22Rv1 (cell line): Measurements from ENCODE around the gene TMC7.

ENCODE experiments used
- H3K27ac ChIP-seq: fragments of 450-650 bp; 2 replicates; pipeline ENCODE4 v1.5.1; 2017
- CTCF ChIP-seq: fragments of 450-650 bp; IDR thresholded peaks from 2 replicates; pipeline ENCODE4 v1.5.1; 2017; ENCODE audit warnings: mild to moderate bottlenecking
- ZFX ChIP-seq: fragments of 450-650 bp; IDR thresholded peaks from 2 replicates; pipeline ENCODE4 v1.6.1; 2017; ENCODE audit warnings: antibody characterized with exemption, borderline replicate concordance

Gene TMC7

GRCh38 chr16:19089410-19089955, 105.7 kb downstream of the TMC7 start:
- H3K27ac ChIP-seq = no peak overlapping the region
- TF ChIP-seq ZFX (no peak), CTCF (no peak)

GRCh38 chr16:19090916-19091315, 107.2 kb downstream of the TMC7 start:
- TF ChIP-seq ZFX = no peak
- TF ChIP-seq CTCF = no peak
- H3K27ac ChIP-seq = no peak overlapping the region

- H3K27ac ChIP-seq = no peak overlapping the region
- TF ChIP-seq CTCF (no peak), ZFX (no peak)
Measured at GRCh38 chr16:19092653-19093410, 109.1 kb downstream of the TMC7 start.

- TF ChIP-seq CTCF = no peak
- no peak for TF ChIP-seq ZFX
Measured at GRCh38 chr16:19093631-19094541, 110.2 kb downstream of the TMC7 start.

GRCh38 chr16:19094542-19095365, 111.0 kb downstream of the TMC7 start:
- 0 out of 2 replicates have a peak overlapping the region, but pooled peaks have one; percentile 22 for H3K27ac ChIP-seq
- 0 out of 2 replicates have a peak, but pooled peaks have one; percentile 16 for TF ChIP-seq CTCF
- TF ChIP-seq ZFX = no peak

More at GRCh38 chr16:19093631-19094541, 110.2 kb downstream of the TMC7 start:
- H3K27ac ChIP-seq = no peak overlapping the region

- TF ChIP-seq CTCF (no peak), ZFX (no peak)
- no peak overlapping the region for H3K27ac ChIP-seq
Measured at GRCh38 chr16:19095654-19096053, 111.9 kb downstream of the TMC7 start.
